Esophagus muscularis mucosa (tissue), 4 donors: ENCODE measurements around the gene MYH14.

ENCODE experiments used
- CTCF ChIP-seq, 3 experiments: fragments of 200-600 bp in 2 of 3; fragments of 450-650 bp in 1 of 3; sonication (generic) in 2 of 3; IDR thresholded peaks; one replicate each; pipeline ENCODE4 v1.5.1; 2017 to 2019; ENCODE audit warnings: antibody characterized with exemption in 3 of 3, mild to moderate bottlenecking in 2 of 3, moderate library complexity in 1 of 3
- EP300 ChIP-seq: sonication (generic); formaldehyde crosslinking; IDR thresholded peaks from one replicate; pipeline ENCODE4 v1.6.1; 2017; ENCODE audit warnings: antibody characterized with exemption
- POLR2A ChIP-seq: fragments of 450-650 bp; IDR thresholded peaks from one replicate; pipeline ENCODE4 v1.6.1; 2017; ENCODE audit warnings: antibody characterized with exemption, moderate library complexity, mild to moderate bottlenecking, low read depth
- POLR2AphosphoS5 ChIP-seq, 2 donors: sonication (generic); formaldehyde crosslinking; IDR thresholded peaks; one replicate each; pipeline ENCODE4 v1.6.1; 2017; ENCODE audit warnings: antibody characterized with exemption in 2 of 2

GRCh38 chr19:50202962-50203280 lies 501 bp upstream of the MYH14 start:
- TF ChIP-seq CTCF (IDR thresholded peaks at IDR 0.05) (no peak), POLR2A (no peak), POLR2AphosphoS5 (IDR thresholded peaks at IDR 0.05) (no peak), EP300 (no peak)
